Measurements from ENCODE around the gene ZGLP1.

ZGLP1 gene

GRCh38 chr19:10328558-10329429 lies 19.2 kb upstream of the ZGLP1 start:
- DNase-seq (ENCODE audit: extremely low spot score), result no peak
- CTCF ChIA-PET, result no interaction called here
- TF ChIP-seq ELF4 (IDR thresholded peaks at IDR 0.05) (no peak), TARDBP (IDR thresholded peaks at IDR 0.05) (no peak), NFRKB (IDR thresholded peaks at IDR 0.05) (no peak), FOXK2 (IDR thresholded peaks at IDR 0.05) (no peak), SP1 (IDR thresholded peaks at IDR 0.05) (no peak), ZNF384 (IDR thresholded peaks at IDR 0.05) (no peak), HDGF (IDR thresholded peaks at IDR 0.05; ENCODE audit: borderline replicate concordance) (no peak), L3MBTL2 (conservative IDR thresholded peaks at IDR 0.05) (no peak), ARNT (IDR thresholded peaks at IDR 0.05) (no peak), LEF1 (IDR thresholded peaks at IDR 0.05; ENCODE audit: borderline replicate concordance) (no peak), PKNOX1 (IDR thresholded peaks at IDR 0.05) (no peak), FOXM1 (IDR thresholded peaks at IDR 0.05; ENCODE audit: borderline replicate concordance) (no peak), FOXA1 (IDR thresholded peaks at IDR 0.05) (no peak), SUZ12 (IDR thresholded peaks at IDR 0.05) (no peak), CTBP1 (IDR thresholded peaks at IDR 0.05; ENCODE audit: borderline replicate concordance) (no peak)

GRCh38 chr19:10327793-10328192 lies 18.2 kb upstream of the ZGLP1 start:
- no peak for DNase-seq (ENCODE audit: extremely low spot score)
- TF ChIP-seq CTBP1 (IDR thresholded peaks at IDR 0.05; ENCODE audit: borderline replicate concordance) (no peak), ELF4 (IDR thresholded peaks at IDR 0.05) (no peak)
- ChIA-PET CTCF (no interaction called here), POLR2A (no interaction called here)

More at GRCh38 chr19:10328558-10329429, 19.2 kb upstream of the ZGLP1 start:
- POLR2A ChIA-PET, result no interaction called here

- TF ChIP-seq FOXK2 (IDR thresholded peaks at IDR 0.05) (no peak), SUZ12 (IDR thresholded peaks at IDR 0.05) (no peak), TARDBP (IDR thresholded peaks at IDR 0.05) (no peak), ELF4 (IDR thresholded peaks at IDR 0.05) (no peak), FOXA1 (IDR thresholded peaks at IDR 0.05) (no peak), SP1 (IDR thresholded peaks at IDR 0.05) (no peak), BHLHE40 (IDR thresholded peaks at IDR 0.05; ENCODE audit: borderline replicate concordance) (no peak), HDGF (IDR thresholded peaks at IDR 0.05; ENCODE audit: borderline replicate concordance) (no peak), ZNF384 (IDR thresholded peaks at IDR 0.05) (no peak), L3MBTL2 (conservative IDR thresholded peaks at IDR 0.05) (no peak), FOXM1 (IDR thresholded peaks at IDR 0.05; ENCODE audit: borderline replicate concordance) (no peak), LEF1 (IDR thresholded peaks at IDR 0.05; ENCODE audit: borderline replicate concordance) (no peak), PKNOX1 (IDR thresholded peaks at IDR 0.05) (no peak)
- ChIA-PET POLR2A (interaction anchor here (1.1 to 1.7 kb wide), 2 partner anchors 8 to 55 kb away, joined by 3 to 5 read pairs; partner anchors contain the start of gene TYK2), CTCF (interaction anchor here (0.9 kb wide), 1 partner anchor 63 kb away, joined by 4 read pairs; no protein-coding TSS in a partner anchor)
- DNase-seq (ENCODE audit: extremely low spot score), result no peak
Measured at GRCh38 chr19:10325732-10326131, 16.1 kb upstream of the ZGLP1 start.

GRCh38 chr19:10321874-10322835 lies 12.5 kb upstream of the ZGLP1 start:
- no peak for DNase-seq (ENCODE audit: extremely low spot score)
- POLR2A ChIA-PET, result interaction anchor here (4.9 kb wide), 1 partner anchor 12 kb away, joined by 15 read pairs; the partner anchor contains the start of gene RAVER1
- TF ChIP-seq TARDBP (IDR thresholded peaks at IDR 0.05) (no peak), CTBP1 (IDR thresholded peaks at IDR 0.05; ENCODE audit: borderline replicate concordance) (no peak), FOXM1 (IDR thresholded peaks at IDR 0.05; ENCODE audit: borderline replicate concordance) (no peak), NFRKB (IDR thresholded peaks at IDR 0.05) (no peak), L3MBTL2 (conservative IDR thresholded peaks at IDR 0.05) (no peak), ZNF384 (IDR thresholded peaks at IDR 0.05) (no peak), FOXA1 (IDR thresholded peaks at IDR 0.05) (no peak), HDGF (IDR thresholded peaks at IDR 0.05; ENCODE audit: borderline replicate concordance) (no peak)
- CTCF ChIA-PET, result no interaction called here

- no peak for DNase-seq (ENCODE audit: extremely low spot score)
- TF ChIP-seq FOXM1 (IDR thresholded peaks at IDR 0.05; ENCODE audit: borderline replicate concordance), result no peak
- TF ChIP-seq ARNT (IDR thresholded peaks at IDR 0.05), result no peak
- TF ChIP-seq LEF1 (IDR thresholded peaks at IDR 0.05; ENCODE audit: borderline replicate concordance), result no peak
- no peak for TF ChIP-seq SP1 (IDR thresholded peaks at IDR 0.05)
- TF ChIP-seq PKNOX1 (IDR thresholded peaks at IDR 0.05), result no peak
- TF ChIP-seq ELF4 (IDR thresholded peaks at IDR 0.05), result no peak
- TF ChIP-seq SUZ12 (IDR thresholded peaks at IDR 0.05), result no peak
- no peak for TF ChIP-seq FOXA1 (IDR thresholded peaks at IDR 0.05)
- no peak for TF ChIP-seq BHLHE40 (IDR thresholded peaks at IDR 0.05; ENCODE audit: borderline replicate concordance)
- TF ChIP-seq HDGF (IDR thresholded peaks at IDR 0.05; ENCODE audit: borderline replicate concordance), result no peak
- no peak for TF ChIP-seq CTBP1 (IDR thresholded peaks at IDR 0.05; ENCODE audit: borderline replicate concordance)
- TF ChIP-seq L3MBTL2 (conservative IDR thresholded peaks at IDR 0.05), result no peak
- TF ChIP-seq ZNF384 (IDR thresholded peaks at IDR 0.05), result no peak
- CTCF ChIA-PET, result no interaction called here
- POLR2A ChIA-PET, result interaction anchor here (4.9 kb wide), 1 partner anchor 13 kb away, joined by 15 read pairs; the partner anchor contains the start of gene RAVER1
Measured at GRCh38 chr19:10321417-10321797, 11.8 kb upstream of the ZGLP1 start.

All from HEK293T (cell line).